PC-3 (cell line): ENCODE measurements around the gene TNS3. TPM values are rescaled to one million over a fixed set of nuclear protein-coding genes. Genes with fewer than 3 reads are reported as not detected.

Source experiments
- ATAC-seq: fragments of 200-7000 bp; cut with Tn5 transposase; 2 replicates; pipeline ENCODE4 v1.9.1; 2020; ENCODE audit warnings: mild to moderate bottlenecking, moderate library complexity
- BruUV-seq: library from RNA; stranded (reverse); fragments of 400-500 nt; replicated peaks from 2 replicates; lab custom pipeline; 2021; lab: Mats Ljungman, UMichigan
- CTCF ChIA-PET: fragments of 300-600 bp; sonication (Branson Sonifier 250); formaldehyde crosslinking; loops from one replicate; lab custom pipeline; 2022; ENCODE audit warnings: antibody characterized with exemption; lab: Charles Lee
- POLR2A ChIA-PET: fragments of 300-600 bp; sonication (Branson Sonifier 250); formaldehyde crosslinking; loops from one replicate; lab custom pipeline; 2022; ENCODE audit warnings: antibody characterized with exemption; ENCODE audit not compliant: unreplicated experiment; lab: Charles Lee
- DNase-seq: peaks from one replicate; pipeline ENCODE4 v3.0.0-alpha.2; 2015
- H2AFZ ChIP-seq: fragments of 300-600 bp; sonication (generic); 2 replicates; pipeline ENCODE4 v1.6.0; 2016; ENCODE audit warnings: antibody characterized with exemption, low read length
- H3F3A ChIP-seq: fragments of 300-600 bp; sonication (generic); one replicate; pipeline ENCODE4 v1.6.0; 2017; ENCODE audit warnings: antibody characterized with exemption, low read length, control low read depth, mild to moderate bottlenecking; ENCODE audit not compliant: unreplicated experiment
- H3K27ac ChIP-seq: fragments of 300-600 bp; sonication (generic); 2 replicates; pipeline ENCODE4 v1.5.1; 2016; ENCODE audit warnings: mild to moderate bottlenecking, low read length
- H3K27me3 ChIP-seq: fragments of 300-600 bp; sonication (generic); 2 replicates; pipeline ENCODE4 v1.6.1; 2016; ENCODE audit warnings: low read length, mixed read lengths
- H3K36me3 ChIP-seq: fragments of 300-600 bp; sonication (generic); 2 replicates; pipeline ENCODE4 v1.6.1; 2016; ENCODE audit warnings: low read depth, mixed run types, low read length, mixed read lengths
- H3K4me1 ChIP-seq: fragments of 300-600 bp; sonication (generic); 2 replicates; pipeline ENCODE4 v1.5.1; 2016; ENCODE audit warnings: low read length; ENCODE audit not compliant: insufficient read depth
- H3K4me2 ChIP-seq: fragments of 300-600 bp; sonication (generic); 2 replicates; pipeline ENCODE4 v1.6.0; 2016; ENCODE audit warnings: low read length
- H3K4me3 ChIP-seq: fragments of 300-600 bp; sonication (generic); 2 replicates; pipeline ENCODE4 v1.5.1; 2016; ENCODE audit warnings: mild to moderate bottlenecking, low read length, mixed read lengths
- H3K79me2 ChIP-seq: fragments of 300-600 bp; sonication (generic); 2 replicates; pipeline ENCODE4 v1.6.1; 2017; ENCODE audit warnings: low read length, mixed read lengths
- H3K9ac ChIP-seq: fragments of 300-600 bp; sonication (generic); 2 replicates; pipeline ENCODE4 v1.6.0; 2016; ENCODE audit warnings: mild to moderate bottlenecking, low read length
- H3K9me2 ChIP-seq: fragments of 300-600 bp; sonication (generic); replicated peaks from 2 replicates; pipeline ENCODE4 v1.6.1; 2016; ENCODE audit warnings: mixed run types, low read length, mixed read lengths
- H3K9me3 ChIP-seq: fragments of 300-600 bp; sonication (generic); 2 replicates; pipeline ENCODE4 v1.6.1; 2016; ENCODE audit warnings: low read length, mixed read lengths
- H4K20me1 ChIP-seq: fragments of 300-600 bp; sonication (generic); 2 replicates; pipeline ENCODE4 v1.6.1; 2016; ENCODE audit warnings: low read length, mixed read lengths
- CTCF ChIP-seq: fragments of 300-600 bp; sonication (generic); conservative IDR thresholded peaks from 2 replicates; pipeline ENCODE4 v1.5.1; 2017; ENCODE audit warnings: antibody characterized with exemption, low read depth, mild to moderate bottlenecking, low read length
- EZH2 ChIP-seq: fragments of 300-600 bp; sonication (generic); IDR thresholded peaks from one replicate; pipeline ENCODE4 v1.6.1; 2017; ENCODE audit warnings: antibody characterized with exemption, mild to moderate bottlenecking, low read length; ENCODE audit not compliant: unreplicated experiment
- EZH2phosphoT487 ChIP-seq: fragments of 300-600 bp; sonication (generic); IDR thresholded peaks from 2 replicates; pipeline ENCODE4 v1.6.1; 2018; ENCODE audit warnings: mild to moderate bottlenecking, antibody characterized with exemption, low read length, borderline replicate concordance
- intact Hi-C: fragments of 100-400 bp; cut with micrococcal nuclease; formaldehyde crosslinking; loops from 2 replicates; pipeline ENCODE4 v1.9.0; 2023
- total RNA-seq: library from RNA; depleted of rRNA; stranded (reverse); fragments of >200 nt; gene quantifications from 2 replicates; pipeline ENCODE4 v1.2.3, GENCODE V29; 2014

The TNS3 gene
- total RNA-seq, 1 experiment from 2014 or later: 72.3 TPM

- Histone ChIP-seq H3K27me3 (no peaks in the 10 kb centered on the region), H3K9me3 (no peaks in the 10 kb centered on the region), H3K27ac (no peak overlapping the region), H3K4me1 (no peaks in the 10 kb centered on the region), H3K4me3 (no peak overlapping the region), H2AFZ (no peak overlapping the region), H3K9me2 (no peaks in the 10 kb centered on the region), H3K79me2 (0 out of 2 replicates have a peak, but pooled peaks cover 9% of the 10 kb centered on the region), H3F3A (no peaks in the 10 kb centered on the region), H3K4me2 (no peak overlapping the region), H3K9ac (no peak overlapping the region), H3K36me3 (peaks cover 29% of the 10 kb centered on the region; the same call in 1 of the 2 replicates), H4K20me1 (no peaks in the 10 kb centered on the region)
- CTCF ChIA-PET: no interaction called here
- POLR2A ChIA-PET: no interaction called here
- intact Hi-C loops: no loop called here
- TF ChIP-seq EZH2 (no peak), CTCF (no peak), EZH2phosphoT487 (no peak)
- no TSS peak for BruUV-seq
- DNase-seq (no peak), ATAC-seq (no peak)
Measured at GRCh38 chr7:47433564-47433895, 148.4 kb downstream of the TNS3 start.

- H2AFZ ChIP-seq: no peak overlapping the region
- ATAC-seq (no peak), DNase-seq (no peak)
- H3K27me3 ChIP-seq: no peaks in the 10 kb centered on the region
- no peak overlapping the region for H3K27ac ChIP-seq
- H3K4me2 ChIP-seq: no peak overlapping the region
- no peaks in the 10 kb centered on the region for H3K9me3 ChIP-seq
- no peak for TF ChIP-seq EZH2
- no peak for TF ChIP-seq CTCF
- no peak for TF ChIP-seq EZH2phosphoT487
- no peaks in the 10 kb centered on the region for H3F3A ChIP-seq
- ChIA-PET POLR2A (no interaction called here), CTCF (no interaction called here)
- H3K36me3 ChIP-seq: peaks cover 28% of the 10 kb centered on the region; the same call in 1 of the 2 replicates
- H3K9ac ChIP-seq: no peak overlapping the region
- H3K9me2 ChIP-seq: no peaks in the 10 kb centered on the region
- no TSS peak for BruUV-seq
- 0 out of 2 replicates have a peak, but pooled peaks cover 9% of the 10 kb centered on the region for H3K79me2 ChIP-seq
- H3K4me1 ChIP-seq: no peaks in the 10 kb centered on the region
- intact Hi-C loops: no loop called here
- H3K4me3 ChIP-seq: no peak overlapping the region
- H4K20me1 ChIP-seq: no peaks in the 10 kb centered on the region
Measured at GRCh38 chr7:47432671-47433563, 149.0 kb downstream of the TNS3 start.

GRCh38 chr7:47430422-47430821, 151.5 kb downstream of the TNS3 start:
- TF ChIP-seq EZH2 (no peak), EZH2phosphoT487 (no peak), CTCF (no peak)
- ChIA-PET POLR2A (no interaction called here), CTCF (no interaction called here)
- Histone ChIP-seq H3K4me3 (no peak overlapping the region), H4K20me1 (no peaks in the 10 kb centered on the region), H3K4me1 (no peaks in the 10 kb centered on the region), H3K4me2 (no peak overlapping the region), H3K79me2 (0 out of 2 replicates have a peak, but pooled peaks cover 9% of the 10 kb centered on the region), H3K9me2 (no peaks in the 10 kb centered on the region), H3K9ac (no peak overlapping the region), H3K27ac (no peak overlapping the region), H2AFZ (no peak overlapping the region), H3K9me3 (no peaks in the 10 kb centered on the region), H3F3A (no peaks in the 10 kb centered on the region), H3K36me3 (peaks cover 43% of the 10 kb centered on the region), H3K27me3 (no peaks in the 10 kb centered on the region)
- intact Hi-C loops: no loop called here
- no TSS peak for BruUV-seq
- ATAC-seq: no peak
- no peak for DNase-seq
